WTC11 (cell line): ENCODE results near the gene NBAS.

Experiments
- JUN ChIP-seq: sonication (generic); formaldehyde crosslinking; IDR thresholded peaks from 2 replicates; pipeline ENCODE4 v1.8.0; 2023; ENCODE audit warnings: mild to moderate bottlenecking, missing genetic modification reagents
- MAX ChIP-seq: sonication (generic); formaldehyde crosslinking; IDR thresholded peaks from 2 replicates; pipeline ENCODE4 v1.8.0; 2022; ENCODE audit warnings: mild to moderate bottlenecking, missing genetic modification reagents
- NFYB ChIP-seq: sonication (generic); formaldehyde crosslinking; conservative IDR thresholded peaks from 2 replicates; pipeline ENCODE4 v1.8.0; 2022; ENCODE audit warnings: low read depth, missing genetic modification reagents
- PREB ChIP-seq: sonication (generic); formaldehyde crosslinking; IDR thresholded peaks from 2 replicates; pipeline ENCODE4 v1.8.1; 2022; ENCODE audit warnings: mild to moderate bottlenecking, missing genetic modification reagents, moderate library complexity, borderline replicate concordance
- SP1 ChIP-seq: sonication (generic); formaldehyde crosslinking; conservative IDR thresholded peaks from 2 replicates; pipeline ENCODE4 v1.8.1; 2022; ENCODE audit warnings: missing genetic modification reagents
- TCF7 ChIP-seq: sonication (generic); formaldehyde crosslinking; IDR thresholded peaks from 2 replicates; pipeline ENCODE4 v1.8.0; 2022; ENCODE audit warnings: mild to moderate bottlenecking, low read depth, missing genetic modification reagents, moderate library complexity
- TEAD1 ChIP-seq: sonication (generic); formaldehyde crosslinking; IDR thresholded peaks from 2 replicates; pipeline ENCODE4 v1.8.0; 2022; ENCODE audit warnings: mild to moderate bottlenecking, missing genetic modification reagents
- USF1 ChIP-seq: sonication (generic); formaldehyde crosslinking; IDR thresholded peaks from 2 replicates; pipeline ENCODE4 v1.8.0; 2022; ENCODE audit warnings: mild to moderate bottlenecking, missing genetic modification reagents
- ZMAT4 ChIP-seq: fragments of 250-450 bp; sonication (Bioruptor Pico); IDR thresholded peaks from 2 replicates; pipeline ENCODE4 v1.9.0; 2021; ENCODE audit warnings: mild to moderate bottlenecking
- ZNF263 ChIP-seq: sonication (generic); formaldehyde crosslinking; IDR thresholded peaks from 2 replicates; pipeline ENCODE4 v1.8.1; 2022; ENCODE audit warnings: low read depth, mild to moderate bottlenecking, moderate library complexity, missing genetic modification reagents
- TF ChIP-seq, protein P1 (sequence below): fragments of 200-600 bp; IDR thresholded peaks from 2 replicates; pipeline ENCODE4 v1.8.0; 2022; ENCODE audit warnings: antibody characterized with exemption
- TF ChIP-seq, protein P2 (sequence below): sonication (generic); formaldehyde crosslinking; IDR thresholded peaks from 2 replicates; pipeline ENCODE4 v1.8.1; 2022; ENCODE audit warnings: missing genetic modification reagents, borderline replicate concordance
- TF ChIP-seq, protein P3 (sequence below): sonication (generic); formaldehyde crosslinking; IDR thresholded peaks from 2 replicates; pipeline ENCODE4 v1.8.0; 2022; ENCODE audit warnings: missing genetic modification reagents
- TF ChIP-seq, protein P4 (sequence below): sonication (generic); formaldehyde crosslinking; IDR thresholded peaks from 2 replicates; pipeline ENCODE4 v1.8.1; 2023; ENCODE audit warnings: mild to moderate bottlenecking, missing genetic modification reagents, moderate library complexity

GRCh38 chr2:15357186-15357585 is 203.9 kb downstream of the NBAS start:
- no peak for TF ChIP-seq MAX (CRISPR knock-in tag)
- TF ChIP-seq, protein P1, sequence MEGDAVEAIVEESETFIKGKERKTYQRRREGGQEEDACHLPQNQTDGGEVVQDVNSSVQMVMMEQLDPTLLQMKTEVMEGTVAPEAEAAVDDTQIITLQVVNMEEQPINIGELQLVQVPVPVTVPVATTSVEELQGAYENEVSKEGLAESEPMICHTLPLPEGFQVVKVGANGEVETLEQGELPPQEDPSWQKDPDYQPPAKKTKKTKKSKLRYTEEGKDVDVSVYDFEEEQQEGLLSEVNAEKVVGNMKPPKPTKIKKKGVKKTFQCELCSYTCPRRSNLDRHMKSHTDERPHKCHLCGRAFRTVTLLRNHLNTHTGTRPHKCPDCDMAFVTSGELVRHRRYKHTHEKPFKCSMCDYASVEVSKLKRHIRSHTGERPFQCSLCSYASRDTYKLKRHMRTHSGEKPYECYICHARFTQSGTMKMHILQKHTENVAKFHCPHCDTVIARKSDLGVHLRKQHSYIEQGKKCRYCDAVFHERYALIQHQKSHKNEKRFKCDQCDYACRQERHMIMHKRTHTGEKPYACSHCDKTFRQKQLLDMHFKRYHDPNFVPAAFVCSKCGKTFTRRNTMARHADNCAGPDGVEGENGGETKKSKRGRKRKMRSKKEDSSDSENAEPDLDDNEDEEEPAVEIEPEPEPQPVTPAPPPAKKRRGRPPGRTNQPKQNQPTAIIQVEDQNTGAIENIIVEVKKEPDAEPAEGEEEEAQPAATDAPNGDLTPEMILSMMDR = no peak
- no peak for TF ChIP-seq PREB (CRISPR knock-in tag)
- TF ChIP-seq NFYB (CRISPR knock-in tag) = no peak
- TF ChIP-seq ZMAT4 = no peak
- TF ChIP-seq TCF7 (CRISPR knock-in tag) = no peak
- TF ChIP-seq TEAD1 (CRISPR knock-in tag) = no peak
- TF ChIP-seq, protein P2, sequence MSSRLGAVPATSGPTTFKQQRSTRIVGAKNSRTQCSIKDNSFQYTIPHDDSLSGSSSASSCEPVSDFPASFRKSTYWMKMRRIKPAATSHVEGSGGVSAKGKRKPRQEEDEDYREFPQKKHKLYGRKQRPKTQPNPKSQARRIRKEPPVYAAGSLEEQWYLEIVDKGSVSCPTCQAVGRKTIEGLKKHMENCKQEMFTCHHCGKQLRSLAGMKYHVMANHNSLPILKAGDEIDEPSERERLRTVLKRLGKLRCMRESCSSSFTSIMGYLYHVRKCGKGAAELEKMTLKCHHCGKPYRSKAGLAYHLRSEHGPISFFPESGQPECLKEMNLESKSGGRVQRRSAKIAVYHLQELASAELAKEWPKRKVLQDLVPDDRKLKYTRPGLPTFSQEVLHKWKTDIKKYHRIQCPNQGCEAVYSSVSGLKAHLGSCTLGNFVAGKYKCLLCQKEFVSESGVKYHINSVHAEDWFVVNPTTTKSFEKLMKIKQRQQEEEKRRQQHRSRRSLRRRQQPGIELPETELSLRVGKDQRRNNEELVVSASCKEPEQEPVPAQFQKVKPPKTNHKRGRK (CRISPR knock-in tag) = no peak
- no peak for TF ChIP-seq SP1 (CRISPR knock-in tag)
- TF ChIP-seq, protein P3, sequence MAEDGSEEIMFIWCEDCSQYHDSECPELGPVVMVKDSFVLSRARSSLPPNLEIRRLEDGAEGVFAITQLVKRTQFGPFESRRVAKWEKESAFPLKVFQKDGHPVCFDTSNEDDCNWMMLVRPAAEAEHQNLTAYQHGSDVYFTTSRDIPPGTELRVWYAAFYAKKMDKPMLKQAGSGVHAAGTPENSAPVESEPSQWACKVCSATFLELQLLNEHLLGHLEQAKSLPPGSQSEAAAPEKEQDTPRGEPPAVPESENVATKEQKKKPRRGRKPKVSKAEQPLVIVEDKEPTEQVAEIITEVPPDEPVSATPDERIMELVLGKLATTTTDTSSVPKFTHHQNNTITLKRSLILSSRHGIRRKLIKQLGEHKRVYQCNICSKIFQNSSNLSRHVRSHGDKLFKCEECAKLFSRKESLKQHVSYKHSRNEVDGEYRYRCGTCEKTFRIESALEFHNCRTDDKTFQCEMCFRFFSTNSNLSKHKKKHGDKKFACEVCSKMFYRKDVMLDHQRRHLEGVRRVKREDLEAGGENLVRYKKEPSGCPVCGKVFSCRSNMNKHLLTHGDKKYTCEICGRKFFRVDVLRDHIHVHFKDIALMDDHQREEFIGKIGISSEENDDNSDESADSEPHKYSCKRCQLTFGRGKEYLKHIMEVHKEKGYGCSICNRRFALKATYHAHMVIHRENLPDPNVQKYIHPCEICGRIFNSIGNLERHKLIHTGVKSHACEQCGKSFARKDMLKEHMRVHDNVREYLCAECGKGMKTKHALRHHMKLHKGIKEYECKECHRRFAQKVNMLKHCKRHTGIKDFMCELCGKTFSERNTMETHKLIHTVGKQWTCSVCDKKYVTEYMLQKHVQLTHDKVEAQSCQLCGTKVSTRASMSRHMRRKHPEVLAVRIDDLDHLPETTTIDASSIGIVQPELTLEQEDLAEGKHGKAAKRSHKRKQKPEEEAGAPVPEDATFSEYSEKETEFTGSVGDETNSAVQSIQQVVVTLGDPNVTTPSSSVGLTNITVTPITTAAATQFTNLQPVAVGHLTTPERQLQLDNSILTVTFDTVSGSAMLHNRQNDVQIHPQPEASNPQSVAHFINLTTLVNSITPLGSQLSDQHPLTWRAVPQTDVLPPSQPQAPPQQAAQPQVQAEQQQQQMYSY (CRISPR knock-in tag) = no peak
- TF ChIP-seq, protein P4, sequence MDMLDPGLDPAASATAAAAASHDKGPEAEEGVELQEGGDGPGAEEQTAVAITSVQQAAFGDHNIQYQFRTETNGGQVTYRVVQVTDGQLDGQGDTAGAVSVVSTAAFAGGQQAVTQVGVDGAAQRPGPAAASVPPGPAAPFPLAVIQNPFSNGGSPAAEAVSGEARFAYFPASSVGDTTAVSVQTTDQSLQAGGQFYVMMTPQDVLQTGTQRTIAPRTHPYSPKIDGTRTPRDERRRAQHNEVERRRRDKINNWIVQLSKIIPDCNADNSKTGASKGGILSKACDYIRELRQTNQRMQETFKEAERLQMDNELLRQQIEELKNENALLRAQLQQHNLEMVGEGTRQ (CRISPR knock-in tag) = no peak
- no peak for TF ChIP-seq ZNF263 (CRISPR knock-in tag)
- TF ChIP-seq JUN (CRISPR knock-in tag) = no peak
- TF ChIP-seq USF1 (CRISPR knock-in tag) = no peak
